Uterus (tissue), 4 donors: Measurements from ENCODE around the gene RTRAF. TPM values are rescaled to one million over a fixed set of nuclear protein-coding genes. Genes with fewer than 3 reads are reported as not detected.

Experiments
- DNase-seq, 2 donors: peaks; one replicate each; pipeline ENCODE4 v3.0.0-alpha.2; 2019 to 2020
- H3K27ac ChIP-seq, 2 donors: fragments of 200-600 bp; sonication (generic); 1 replicate in 1 of 2; 2 replicates in 1 of 2; pipeline ENCODE4 v1.5.1; 2016 to 2018
- H3K27me3 ChIP-seq, 2 donors: fragments of 200-600 bp; sonication (generic); one replicate each; pipeline ENCODE4 v1.5.1; 2018 to 2019; ENCODE audit warnings: control low read depth in 1 of 2
- H3K36me3 ChIP-seq, 2 donors: fragments of 200-600 bp; sonication (generic); one replicate each; pipeline ENCODE4 v1.5.1; 2019; ENCODE audit warnings: control low read depth in 1 of 2
- H3K4me1 ChIP-seq, 2 donors: fragments of 200-600 bp; sonication (generic); one replicate each; pipeline ENCODE4 v1.5.1; 2018 to 2019; ENCODE audit warnings: control low read depth in 1 of 2
- H3K4me3 ChIP-seq, 2 donors: fragments of 200-600 bp; sonication (generic); 1 replicate in 1 of 2; 2 replicates in 1 of 2; pipeline ENCODE4 v1.5.1; 2018 to 2019; ENCODE audit warnings: mild to moderate bottlenecking in 1 of 2
- H3K9me3 ChIP-seq, 2 donors: fragments of 200-600 bp; sonication (generic); one replicate each; pipeline ENCODE4 v1.5.1; 2019; ENCODE audit warnings: control low read depth in 1 of 2
- CTCF ChIP-seq, 4 experiments: fragments of 200-600 bp in 2 of 4; fragments of 450-650 bp in 2 of 4; sonication (generic) in 2 of 4; IDR thresholded peaks; one replicate each; pipeline ENCODE4 v1.5.1; 2016 to 2019; ENCODE audit warnings: antibody characterized with exemption in 4 of 4, mild to moderate bottlenecking in 2 of 4, moderate library complexity in 1 of 4
- POLR2A ChIP-seq, 2 donors: fragments of 450-650 bp; IDR thresholded peaks; one replicate each; pipeline ENCODE4 v1.6.1; 2016; ENCODE audit warnings: antibody characterized with exemption in 2 of 2, mild to moderate bottlenecking in 1 of 2, moderate library complexity in 1 of 2
- intact Hi-C: fragments of 100-400 bp; cut with DNase I; formaldehyde crosslinking; loops from one replicate; pipeline ENCODE4 v1.15.1; 2023; ENCODE audit warnings: low total_unique reads
- total RNA-seq, 4 donors: library from RNA; depleted of rRNA in 3 of 4; stranded (reverse); fragments of >200 nt in 3 of 4; gene quantifications; one replicate each; pipeline versions ENCODE4 v1.1.0 to v1.2.4, GENCODE V29; 2014 to 2023
- donor health status: DM: yes; HTN: yes; CAD: no.

Gene RTRAF
- total RNA-seq, 4 donors from 2014 or later, result 21.8 to 129 (median 44.4) TPM

DNA sequence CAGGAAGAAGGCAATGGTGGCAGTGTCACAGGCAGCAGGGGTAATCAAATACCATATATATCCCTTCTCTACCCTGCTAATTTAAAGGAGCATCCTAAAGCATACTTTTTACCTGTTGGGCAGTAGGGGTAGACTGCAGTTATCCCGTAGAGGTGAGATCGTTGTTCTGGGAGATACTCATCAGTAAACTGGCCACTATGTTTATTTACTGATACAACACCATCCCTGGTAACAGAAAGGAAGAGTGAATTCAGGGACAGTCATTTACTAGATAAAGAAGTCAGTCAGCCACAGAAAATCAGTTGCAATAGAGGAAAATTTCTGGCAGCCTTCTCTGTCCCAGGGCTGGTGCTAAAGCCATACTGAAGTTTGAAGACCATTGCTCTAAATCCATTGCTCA is 16.3 kb downstream of the RTRAF start:
- Histone ChIP-seq H3K27me3 (no peaks in the 10 kb centered on the region), H3K9me3 (no peaks in the 10 kb centered on the region), H3K4me1 (no peaks in the 10 kb centered on the region), H3K4me3 (no peak overlapping the region), H3K36me3 (no peaks in the 10 kb centered on the region), H3K27ac (no peak overlapping the region)
- no peak for DNase-seq
- intact Hi-C loops, result no loop called here
- TF ChIP-seq CTCF (IDR thresholded peaks at IDR 0.05), result no peak
- no peak for TF ChIP-seq POLR2A (IDR thresholded peaks at IDR 0.05)

- Histone ChIP-seq H3K36me3 (no peaks in the 10 kb centered on the region), H3K27ac (no peak overlapping the region), H3K4me1 (no peaks in the 10 kb centered on the region), H3K9me3 (no peaks in the 10 kb centered on the region), H3K27me3 (no peaks in the 10 kb centered on the region), H3K4me3 (no peak overlapping the region)
- DNase-seq, result no peak
- no peak for TF ChIP-seq CTCF (IDR thresholded peaks at IDR 0.05)
- no peak for TF ChIP-seq POLR2A (IDR thresholded peaks at IDR 0.05)
- intact Hi-C loops, result no loop called here
Measured at GRCh38 chr14:52006361-52006760, 17.0 kb downstream of the RTRAF start.

DNA sequence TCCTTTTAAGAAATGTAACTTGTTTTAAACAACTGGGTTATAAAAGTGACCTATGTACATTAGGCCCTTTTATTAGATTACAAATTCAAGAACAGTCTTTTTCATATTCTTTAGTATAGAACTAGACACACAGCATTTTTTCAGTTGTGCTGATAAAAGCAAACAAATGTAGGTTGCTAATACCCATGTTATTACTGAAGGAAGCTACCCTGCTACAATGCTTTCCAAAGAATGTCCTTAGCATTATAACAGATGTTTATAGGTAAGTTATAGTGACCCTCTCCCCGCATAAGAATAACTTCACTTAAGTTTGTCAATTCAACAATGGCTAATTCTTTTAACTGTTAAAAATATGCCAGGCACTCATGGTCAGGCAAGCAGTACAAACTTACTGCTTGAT is 17.9 kb downstream of the RTRAF start:
- Histone ChIP-seq H3K27me3 (no peaks in the 10 kb centered on the region), H3K4me3 (no peak overlapping the region), H3K9me3 (no peaks in the 10 kb centered on the region), H3K36me3 (no peaks in the 10 kb centered on the region), H3K4me1 (no peaks in the 10 kb centered on the region), H3K27ac (no peak overlapping the region)
- DNase-seq, result no peak
- intact Hi-C loops, result no loop called here
- TF ChIP-seq POLR2A (IDR thresholded peaks at IDR 0.05), result no peak
- TF ChIP-seq CTCF (IDR thresholded peaks at IDR 0.05), result no peak

DNA sequence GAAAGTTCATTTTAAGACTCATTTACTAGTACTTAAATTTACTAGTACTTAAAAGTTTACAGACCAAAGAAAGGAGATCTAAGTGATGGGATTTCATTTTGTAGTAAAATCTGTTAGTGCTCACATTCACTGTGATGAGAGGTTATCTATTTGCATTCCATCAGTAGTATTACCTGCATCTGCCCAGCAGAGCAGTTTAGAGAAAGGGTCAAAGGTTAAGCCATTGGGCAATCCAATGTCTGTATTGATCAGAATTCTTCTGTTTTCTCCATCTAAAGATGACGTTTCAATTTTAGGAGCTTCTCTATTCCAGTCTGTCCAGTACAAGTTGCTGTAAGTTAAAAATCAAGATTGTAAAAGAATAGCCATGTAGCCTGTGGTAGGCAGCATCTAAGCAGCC is 18.3 kb downstream of the RTRAF start:
- no peaks in the 10 kb centered on the region for H3K27me3 ChIP-seq
- no peaks in the 10 kb centered on the region for H3K36me3 ChIP-seq
- DNase-seq, result no peak
- H3K4me3 ChIP-seq, result no peak overlapping the region
- no peaks in the 10 kb centered on the region for H3K9me3 ChIP-seq
- no peak for TF ChIP-seq POLR2A (IDR thresholded peaks at IDR 0.05)
- no peak for TF ChIP-seq CTCF (IDR thresholded peaks at IDR 0.05)
- no peak overlapping the region for H3K27ac ChIP-seq
- no peaks in the 10 kb centered on the region for H3K4me1 ChIP-seq
- intact Hi-C loops, result no loop called here

DNA sequence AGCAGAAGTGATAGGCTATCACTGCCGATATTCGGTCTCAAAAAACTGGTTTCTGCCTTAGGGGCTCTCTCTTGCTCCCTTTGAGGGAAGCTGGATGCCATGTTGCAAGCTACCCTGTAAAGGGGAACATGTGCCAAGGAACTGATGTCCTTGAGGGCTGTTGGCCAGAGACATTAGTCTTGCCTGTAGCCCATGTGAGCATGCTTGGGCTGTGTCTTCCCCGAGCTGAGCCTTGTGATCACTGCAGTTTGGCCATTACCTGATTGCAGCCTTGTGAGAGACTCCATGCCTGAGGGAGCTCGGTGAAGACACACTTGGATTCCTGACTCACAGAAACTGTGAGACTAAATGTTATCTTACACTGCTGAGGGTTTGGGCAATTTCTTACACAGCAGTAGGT is 18.8 kb downstream of the RTRAF start:
- no peaks in the 10 kb centered on the region for H3K4me1 ChIP-seq
- no peak for TF ChIP-seq CTCF (IDR thresholded peaks at IDR 0.05)
- no peak for TF ChIP-seq POLR2A (IDR thresholded peaks at IDR 0.05)
- no peak overlapping the region for H3K4me3 ChIP-seq
- H3K27me3 ChIP-seq, result no peaks in the 10 kb centered on the region
- no peaks in the 10 kb centered on the region for H3K36me3 ChIP-seq
- DNase-seq, result no peak
- intact Hi-C loops, result no loop called here
- no peaks in the 10 kb centered on the region for H3K9me3 ChIP-seq
- H3K27ac ChIP-seq, result no peak overlapping the region
